ENCODE data around the gene PRELP.

Gene PRELP

GRCh38 chr1:203524152-203524551, 48.5 kb downstream of the PRELP start:
- no peak for DNase-seq (ENCODE audit: low read depth in 2 of 2)

- no peak for DNase-seq (ENCODE audit: low read depth in 2 of 2)
These were observed 49.2 kb downstream of the PRELP start for GRCh38 chr1:203524824-203525223.

GRCh38 chr1:203525685-203526084, 50.1 kb downstream of the PRELP start:
- DNase-seq (ENCODE audit: low read depth in 2 of 2): no peak

GRCh38 chr1:203526130-203526529, 50.5 kb downstream of the PRELP start:
- DNase-seq (ENCODE audit: low read depth in 2 of 2): no peak

GRCh38 chr1:203526572-203526971, 51.0 kb downstream of the PRELP start:
- DNase-seq (ENCODE audit: low read depth in 2 of 2): no peak

- DNase-seq (ENCODE audit: low read depth in 2 of 2): no peak
These were observed 51.4 kb downstream of the PRELP start for GRCh38 chr1:203527013-203527412.

GRCh38 chr1:203528063-203528462, 52.5 kb downstream of the PRELP start:
- DNase-seq (ENCODE audit: low read depth in 2 of 2): no peak

GRCh38 chr1:203528976-203529835, 53.6 kb downstream of the PRELP start:
- no peak for DNase-seq (ENCODE audit: low read depth in 2 of 2)

GRCh38 chr1:203531063-203531462, 55.5 kb downstream of the PRELP start:
- DNase-seq (ENCODE audit: low read depth in 2 of 2): no peak

- no peak for DNase-seq (ENCODE audit: low read depth in 2 of 2)
These were observed 58.4 kb downstream of the PRELP start for GRCh38 chr1:203534012-203534411.

GRCh38 chr1:203534526-203534925, 58.9 kb downstream of the PRELP start:
- no peak for DNase-seq (ENCODE audit: low read depth in 2 of 2)

- no peak for DNase-seq (ENCODE audit: low read depth in 2 of 2)
These were observed 61.0 kb downstream of the PRELP start for GRCh38 chr1:203536575-203536974.

- no peak for DNase-seq (ENCODE audit: low read depth in 2 of 2)
These were observed 61.4 kb downstream of the PRELP start for GRCh38 chr1:203536980-203537455.

GRCh38 chr1:203537806-203538464, 62.3 kb downstream of the PRELP start:
- no peak for DNase-seq (ENCODE audit: low read depth in 2 of 2)

GRCh38 chr1:203538726-203539125, 63.1 kb downstream of the PRELP start:
- DNase-seq (ENCODE audit: low read depth in 2 of 2): no peak

- no peak for DNase-seq (ENCODE audit: low read depth in 2 of 2)
These were observed 64.4 kb downstream of the PRELP start for GRCh38 chr1:203539831-203540546.
